ENCODE measurements around the gene TSPAN11. TPM values are rescaled to one million over a fixed set of nuclear protein-coding genes. Genes with fewer than 3 reads are reported as not detected.

The TSPAN11 gene
- total and polyA plus RNA-seq, 2 of the 8 experiments (the other 6 are each of a cell fraction or from before 2014, with no cell fraction given), result 3.9 to 8.2 TPM

- no peak overlapping the region for H3K18ac ChIP-seq (ENCODE audit: extremely low read depth, low read length)
- H2BK20ac ChIP-seq (ENCODE audit: low read length), result no peak overlapping the region
- H3K14ac ChIP-seq (ENCODE audit: insufficient read length), result no peak overlapping the region
- no peak overlapping the region for H2BK12ac ChIP-seq (ENCODE audit: low read depth, low read length)
- no peak overlapping the region for H3K4me2 ChIP-seq (ENCODE audit: insufficient read depth in 1 of 2, low read depth in 2 of 2, low read length in 2 of 2)
- FAIRE-seq (no peak), DNase-seq (ENCODE audit: low read depth in 1 of 2, low spot score in 2 of 2) (no peak)
- H3K4me1 ChIP-seq (replicated peaks in 1 of 4; ENCODE audit: control insufficient read depth in 3 of 4, insufficient read depth in 4 of 4, low read length in 3 of 4), result peaks cover 0 to 4% (median 0%) of the 10 kb centered on the region in 4 experiments; a peak in 1 of 7 replicates
- no peak overlapping the region for H2BK5ac ChIP-seq (ENCODE audit: low read depth, low read length)
- H3K9me3 ChIP-seq (ENCODE audit: insufficient read depth in 2 of 2, low read depth in 1 of 2, low read length in 1 of 2), result no peaks in the 10 kb centered on the region
- H3K4ac ChIP-seq (replicated peaks; ENCODE audit: insufficient read length, low read depth, low read length), result no peak overlapping the region
- H3K27me3 ChIP-seq (replicated peaks in 1 of 4; ENCODE audit: control insufficient read depth in 3 of 4, extremely low read depth in 1 of 4, insufficient read depth in 3 of 4, low read length in 3 of 4), result no peaks in the 10 kb centered on the region
- no peak overlapping the region for H3K27ac ChIP-seq (ENCODE audit: low read depth, low read length)
- H3K9ac ChIP-seq (replicated peaks in 1 of 4; ENCODE audit: extremely low read depth in 1 of 4, low read depth in 3 of 4, low read length in 3 of 4), result no peak overlapping the region
- H3K79me2 ChIP-seq (ENCODE audit: control insufficient read depth in 1 of 2, insufficient read depth in 2 of 2, low read length in 2 of 2), result no peaks in the 10 kb centered on the region
- no peak overlapping the region for H4K8ac ChIP-seq (ENCODE audit: extremely low read depth, insufficient read depth, low read length)
- H3K36me3 ChIP-seq (ENCODE audit: control insufficient read depth in 2 of 4, insufficient read depth in 4 of 4, low read length in 3 of 4), result no peaks in the 10 kb centered on the region
- no peaks in the 10 kb centered on the region for H3K23me2 ChIP-seq (ENCODE audit: low read depth, low read length)
- H2AK5ac ChIP-seq (ENCODE audit: low read depth, low read length), result no peak overlapping the region
- no peak overlapping the region for H2BK15ac ChIP-seq (ENCODE audit: low read length)
- no peak overlapping the region for H3K56ac ChIP-seq (replicated peaks; ENCODE audit: insufficient read length, low read depth, low read length)
- CTCF ChIA-PET (ENCODE audit: partially characterized antibody), result interaction anchor here (0.5 to 1.6 kb wide), 4 partner anchors 11 to 164 kb away, joined by 3 to 5 read pairs (median 3); no protein-coding TSS in a partner anchor
- H4K91ac ChIP-seq (replicated peaks; ENCODE audit: insufficient read length, low read length), result no peak overlapping the region
- no peak overlapping the region for H3K4me3 ChIP-seq (ENCODE audit: extremely low read depth in 1 of 4, insufficient read depth in 2 of 4, low read depth in 3 of 4, low read length in 4 of 4)
- H4K5ac ChIP-seq (ENCODE audit: insufficient read length, low read depth, low read length), result no peak overlapping the region
- no peak overlapping the region for H2BK120ac ChIP-seq (replicated peaks; ENCODE audit: low read depth, low read length)
- H3K23ac ChIP-seq (ENCODE audit: insufficient read length), result no peak overlapping the region
- H4K20me1 ChIP-seq (replicated peaks in 1 of 2; ENCODE audit: control insufficient read depth in 1 of 2, insufficient read depth in 2 of 2, low read length in 2 of 2), result no peaks in the 10 kb centered on the region
- no peaks in the 10 kb centered on the region for H3K79me1 ChIP-seq (ENCODE audit: low read depth, low read length)
- no peak overlapping the region for H2AFZ ChIP-seq (ENCODE audit: low read length)
- WGBS, 2 experiments (ENCODE audit: extremely low coverage in 1 of 2, insufficient coverage in 1 of 2, insufficient read length in 1 of 2, insufficient replicate concordance in 2 of 2, low coverage in 1 of 2, low lambda C conversion rate in 2 of 2, missing lambda C conversion rate in 1 of 2), result 86% methylated on average over 1 of the region's 1 CpG; no CpG with 5 or more reads in 1 of the 2 experiments
- POLR2A ChIA-PET (ENCODE audit: partially characterized antibody), result interaction anchor here (1.2 kb wide), 1 partner anchor 35 kb away, joined by 3 read pairs; no protein-coding TSS in a partner anchor
- no peak for TF ChIP-seq JUND (IDR thresholded peaks at IDR 0.05; ENCODE audit: low read length)
- TF ChIP-seq HDAC2 (IDR thresholded peaks at IDR 0.05; ENCODE audit: borderline replicate concordance in 1 of 2, low read depth in 2 of 2, low read length in 2 of 2), result no peak
- no peak for TF ChIP-seq CBX5 (IDR thresholded peaks at IDR 0.05; ENCODE audit: low read depth, low read length)
- no peak for TF ChIP-seq HDAC6 (IDR thresholded peaks at IDR 0.05; ENCODE audit: low read depth, low read length)
- no peak for TF ChIP-seq CHD2 (IDR thresholded peaks at IDR 0.05; ENCODE audit: low read length)
- no peak for TF ChIP-seq RBBP5 (IDR thresholded peaks at IDR 0.05; ENCODE audit: borderline replicate concordance, low read depth, low read length)
- no peak for TF ChIP-seq SP2 (IDR thresholded peaks at IDR 0.05; ENCODE audit: low read length)
- TF ChIP-seq FOSL1 (IDR thresholded peaks at IDR 0.05; ENCODE audit: insufficient read depth, low read depth, low read length), result no peak
- TF ChIP-seq, protein P1, sequence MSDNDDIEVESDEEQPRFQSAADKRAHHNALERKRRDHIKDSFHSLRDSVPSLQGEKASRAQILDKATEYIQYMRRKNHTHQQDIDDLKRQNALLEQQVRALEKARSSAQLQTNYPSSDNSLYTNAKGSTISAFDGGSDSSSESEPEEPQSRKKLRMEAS (IDR thresholded peaks at IDR 0.05), result no peak
- no peak for TF ChIP-seq SRF (IDR thresholded peaks at IDR 0.05; ENCODE audit: low read depth, low read length)
- TF ChIP-seq SP4 (IDR thresholded peaks at IDR 0.05; ENCODE audit: low read length), result no peak
- no peak for TF ChIP-seq KDM1A (IDR thresholded peaks at IDR 0.05; ENCODE audit: borderline replicate concordance, low read length)
- no peak for TF ChIP-seq BACH1 (IDR thresholded peaks at IDR 0.05; ENCODE audit: low read length)
- no peak for TF ChIP-seq SP1 (IDR thresholded peaks at IDR 0.05; ENCODE audit: low read depth, low read length)
- TF ChIP-seq, protein P2, sequence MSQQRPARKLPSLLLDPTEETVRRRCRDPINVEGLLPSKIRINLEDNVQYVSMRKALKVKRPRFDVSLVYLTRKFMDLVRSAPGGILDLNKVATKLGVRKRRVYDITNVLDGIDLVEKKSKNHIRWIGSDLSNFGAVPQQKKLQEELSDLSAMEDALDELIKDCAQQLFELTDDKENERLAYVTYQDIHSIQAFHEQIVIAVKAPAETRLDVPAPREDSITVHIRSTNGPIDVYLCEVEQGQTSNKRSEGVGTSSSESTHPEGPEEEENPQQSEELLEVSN (IDR thresholded peaks at IDR 0.05), result no peak
Observed at GRCh38 chr12:30955214-30955613, 28.7 kb downstream of the TSPAN11 start.

Data from H1 (cell line).